Stimulated activated CD4-positive, alpha-beta T cell treated with anti-CD3 and anti-CD28 coated beads, Interleukin-12 subunit alpha, Interleukin-12 subunit beta, amount 100 ng/mL, for 24 hours (primary cell): Measurements from ENCODE around the gene TUBB2A.
"Not testable (repeated sequence)": the region's sequence is repeated elsewhere in the genome, so short reads cannot be mapped to it uniquely, and the experiment has no call there.

Experiments used
- DNase-seq, 2 experiments: peaks; one replicate each; pipeline ENCODE4 v3.0.0-alpha.2; 2020; ENCODE audit warnings: low read depth in 2 of 2

Gene TUBB2A

GRCh38 chr6:3155416-3155815, 1.9 kb downstream of the TUBB2A start:
- not testable (repeated sequence) for DNase-seq

- no peak for DNase-seq
These were observed 4.7 kb downstream of the TUBB2A start for GRCh38 chr6:3152689-3153088.

- DNase-seq: no peak
These were observed 5.7 kb downstream of the TUBB2A start for GRCh38 chr6:3151691-3152090.

- no peak for DNase-seq
These were observed 9.2 kb downstream of the TUBB2A start for GRCh38 chr6:3147914-3148757.

- DNase-seq: no peak
These were observed 12.8 kb downstream of the TUBB2A start for GRCh38 chr6:3144571-3144970.

GRCh38 chr6:3143158-3143557, 14.2 kb downstream of the TUBB2A start:
- DNase-seq: no peak

GRCh38 chr6:3142536-3142935, 14.8 kb downstream of the TUBB2A start:
- no peak for DNase-seq

GRCh38 chr6:3140201-3140600, 17.1 kb downstream of the TUBB2A start:
- no peak for DNase-seq

GRCh38 chr6:3139090-3139903, 18.0 kb downstream of the TUBB2A start:
- DNase-seq: no peak

GRCh38 chr6:3138341-3138740, 19.0 kb downstream of the TUBB2A start:
- DNase-seq: no peak

GRCh38 chr6:3137873-3138272, 19.5 kb downstream of the TUBB2A start:
- not testable (repeated sequence) for DNase-seq

GRCh38 chr6:3137057-3137777, 20.1 kb downstream of the TUBB2A start:
- DNase-seq: no peak

- no peak for DNase-seq
These were observed 20.9 kb downstream of the TUBB2A start for GRCh38 chr6:3136292-3137011.

GRCh38 chr6:3135668-3136291, 21.6 kb downstream of the TUBB2A start:
- no peak for DNase-seq

GRCh38 chr6:3133515-3133914, 23.8 kb downstream of the TUBB2A start:
- DNase-seq: no peak

- DNase-seq: no peak
These were observed 25.6 kb downstream of the TUBB2A start for GRCh38 chr6:3131695-3132094.

GRCh38 chr6:3128356-3129108, 28.8 kb downstream of the TUBB2A start:
- no peak for DNase-seq

- DNase-seq: no peak
These were observed 31.5 kb downstream of the TUBB2A start for GRCh38 chr6:3125815-3126214.

- no peak for DNase-seq
These were observed 32.7 kb downstream of the TUBB2A start for GRCh38 chr6:3124667-3125066.

- no peak for DNase-seq
These were observed 34.5 kb downstream of the TUBB2A start for GRCh38 chr6:3122823-3123182.

GRCh38 chr6:3120765-3121089, 36.6 kb downstream of the TUBB2A start:
- no peak for DNase-seq
